GM18498 (cell line): ENCODE measurements around the gene CACNG4.

Source experiments
- ATAC-seq: cut with Tn5 transposase; IDR thresholded peaks from one replicate; pipeline ENCODE4 v1.9.1; 2021; ENCODE audit warnings: mild to moderate bottlenecking, moderate library complexity; ENCODE audit not compliant: unreplicated experiment

CACNG4 gene

GRCh38 chr17:66963909-66964771 lies at the start of gene CACNG4:
Gene CACNG4, plus strand, starts transcription at chr17:66964707. Its CDS starts 205 bp downstream, at chr17:66964912.
- ATAC-seq = no peak

- no peak for ATAC-seq
These were observed 49.3 kb upstream of the CACNG4 start for GRCh38 chr17:66915204-66915611.

- ATAC-seq = no peak
These were observed 48.7 kb upstream of the CACNG4 start for GRCh38 chr17:66915792-66916191.

DNA sequence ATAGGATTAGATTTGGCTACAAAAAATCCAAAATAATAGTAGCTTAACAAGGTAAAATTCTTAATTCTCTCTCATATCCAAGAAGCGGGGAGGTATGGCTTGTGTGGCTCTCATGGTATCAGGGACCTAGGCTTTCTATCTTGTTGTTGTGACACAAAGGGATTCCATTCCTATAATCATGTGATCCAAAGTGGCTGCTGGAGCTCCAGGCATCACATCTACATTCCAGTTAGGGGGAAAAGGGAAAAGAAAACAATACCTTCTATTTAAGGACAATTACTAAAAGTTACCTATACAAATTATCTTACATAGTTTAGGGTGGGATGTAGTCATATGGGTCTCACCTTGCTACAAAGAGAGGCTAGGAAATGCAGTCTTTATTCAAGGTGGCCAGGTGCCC lies 47.6 kb upstream of the CACNG4 start:
- ATAC-seq = no peak

- no peak for ATAC-seq
These were observed 45.6 kb upstream of the CACNG4 start for GRCh38 chr17:66918896-66919295.

- ATAC-seq = no peak
These were observed 44.1 kb upstream of the CACNG4 start for GRCh38 chr17:66920435-66920834.

GRCh38 chr17:66920950-66921349 lies 43.6 kb upstream of the CACNG4 start:
- no peak for ATAC-seq

DNA sequence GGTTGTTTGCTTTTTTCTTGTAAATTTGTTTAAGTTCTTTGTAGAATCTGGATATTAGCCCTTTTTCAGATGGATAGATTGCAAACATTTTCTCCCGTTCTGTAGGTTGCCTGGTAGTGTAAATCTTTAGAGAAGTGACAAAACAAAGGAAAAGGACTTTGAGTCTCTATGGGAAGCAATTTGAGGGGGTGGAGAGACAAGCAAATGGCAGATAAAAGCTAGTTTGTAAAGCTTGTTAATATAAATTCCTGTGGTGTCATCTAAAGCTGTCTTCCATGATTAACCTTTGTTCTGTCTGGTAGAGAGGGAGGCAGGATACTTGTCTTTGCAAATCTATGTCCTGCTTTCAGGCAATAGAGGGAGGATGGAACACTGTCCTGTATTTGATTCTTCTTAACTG lies 40.6 kb upstream of the CACNG4 start:
- ATAC-seq = no peak

DNA sequence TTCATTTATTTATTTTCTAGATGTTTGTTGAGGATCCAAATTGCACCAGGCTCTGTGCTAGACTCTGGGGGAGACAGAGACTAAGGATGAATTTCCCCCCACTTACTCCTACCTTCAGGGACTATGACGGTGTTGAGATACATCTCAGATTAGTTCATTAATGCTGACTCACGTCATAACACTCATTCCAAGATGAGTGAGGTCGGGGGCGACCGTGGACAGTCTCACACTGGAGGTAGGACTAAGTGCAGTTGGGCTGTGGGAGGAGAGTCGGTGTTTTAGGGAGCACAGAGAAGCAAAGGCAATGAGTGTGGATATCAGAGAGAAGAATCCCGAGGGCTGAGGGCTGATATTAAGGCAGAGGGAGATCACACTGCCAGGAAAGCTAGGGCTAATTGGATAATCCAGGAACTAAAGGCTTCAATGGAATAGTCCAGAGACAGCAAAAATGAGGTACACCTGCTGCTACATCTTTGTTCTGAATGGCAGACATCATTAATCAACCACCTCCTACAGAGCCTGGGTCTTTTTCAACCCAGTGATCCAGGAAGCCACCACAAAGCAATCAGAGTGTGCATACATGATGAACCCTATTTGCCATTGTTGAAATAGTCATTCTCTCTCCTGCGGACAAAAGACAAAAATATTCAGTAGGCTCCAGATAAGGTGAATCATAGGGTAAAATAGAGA lies 38.6 kb upstream of the CACNG4 start:
- no peak for ATAC-seq

- ATAC-seq = no peak
These were observed 35.6 kb upstream of the CACNG4 start for GRCh38 chr17:66928949-66929348.

- no peak for ATAC-seq
These were observed 34.9 kb upstream of the CACNG4 start for GRCh38 chr17:66929591-66929990.

DNA sequence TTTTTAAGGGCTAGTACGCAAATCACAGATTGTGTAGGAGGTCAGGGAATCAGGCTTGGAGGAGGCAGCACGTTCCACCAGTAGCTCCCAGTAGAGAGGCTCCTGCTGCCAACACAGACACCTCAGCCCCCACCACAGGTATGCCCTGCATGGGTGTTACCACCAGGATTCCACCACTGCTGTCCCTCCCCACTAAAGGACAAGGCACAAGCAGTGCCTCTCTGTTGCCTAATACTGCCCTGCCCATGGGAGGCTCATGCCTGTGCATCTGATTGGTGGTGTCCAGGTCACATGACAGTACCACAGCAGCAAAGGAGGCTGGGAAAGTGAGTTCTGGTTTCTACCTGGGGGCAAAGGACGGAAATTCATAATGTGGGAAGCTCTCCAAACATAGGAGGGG lies 33.6 kb upstream of the CACNG4 start:
- ATAC-seq = no peak

DNA sequence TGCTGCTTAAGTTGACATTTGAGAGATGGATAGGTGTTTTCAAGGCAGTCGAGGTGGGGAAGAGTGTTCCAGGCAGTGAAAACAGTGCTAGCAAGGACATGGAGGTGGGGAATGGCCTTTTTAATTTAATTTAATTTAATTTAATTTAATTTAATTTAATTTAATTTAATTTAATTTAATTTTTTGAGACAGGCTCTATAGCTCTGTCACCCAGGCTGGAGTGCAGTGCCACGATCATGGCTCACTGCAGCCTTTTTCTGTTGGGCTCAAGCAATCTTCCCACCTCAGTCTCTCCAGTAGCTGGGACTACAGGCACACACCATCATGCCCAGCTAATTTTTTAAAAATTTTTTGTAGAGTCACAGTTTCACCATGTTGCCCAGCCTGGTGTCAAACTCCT lies 32.2 kb upstream of the CACNG4 start:
- no peak for ATAC-seq

- ATAC-seq = no peak
These were observed 30.5 kb upstream of the CACNG4 start for GRCh38 chr17:66934040-66934439.

DNA sequence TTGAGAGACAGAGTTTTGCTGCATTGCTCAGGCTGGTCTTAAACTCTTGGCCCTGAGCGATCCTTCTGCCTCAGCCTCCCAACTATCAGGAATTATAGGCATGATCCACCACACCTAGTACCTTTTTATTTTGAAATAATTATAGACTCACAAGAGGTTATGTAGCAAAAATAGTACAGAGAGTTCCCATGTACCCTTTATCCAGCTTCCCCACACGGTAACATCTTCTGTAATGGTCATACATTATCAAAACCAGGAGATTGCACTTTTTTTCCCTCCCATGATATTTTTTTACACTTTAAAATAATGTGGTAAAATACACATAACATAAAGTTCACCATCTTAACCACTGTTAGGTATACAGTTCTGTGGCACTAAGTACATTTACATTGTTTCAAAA lies 28.8 kb upstream of the CACNG4 start:
- ATAC-seq = no peak

DNA sequence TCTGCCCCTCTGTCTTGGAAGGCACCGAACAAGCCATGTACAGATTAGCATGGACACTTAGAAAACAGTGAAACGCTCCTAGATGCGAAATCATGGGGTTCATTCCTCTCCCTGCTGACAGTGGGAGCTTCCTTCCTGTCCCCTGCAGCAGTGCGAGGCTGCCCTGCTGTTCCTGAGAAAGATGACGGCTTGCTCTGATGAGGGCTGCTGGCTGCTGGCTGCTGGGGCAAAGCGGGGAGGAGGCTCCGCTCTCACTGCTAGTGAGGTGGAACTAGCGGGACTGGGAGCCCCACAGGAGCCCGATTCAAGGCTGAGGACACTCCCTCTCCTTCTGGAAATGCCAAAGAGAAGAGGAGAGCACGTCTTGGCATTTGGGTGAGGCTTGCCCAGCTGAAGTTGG lies 25.9 kb upstream of the CACNG4 start:
- ATAC-seq = no peak

GRCh38 chr17:66939461-66940114 lies 24.9 kb upstream of the CACNG4 start:
- ATAC-seq = no peak

- no peak for ATAC-seq
These were observed 23.3 kb upstream of the CACNG4 start for GRCh38 chr17:66941249-66941648.

DNA sequence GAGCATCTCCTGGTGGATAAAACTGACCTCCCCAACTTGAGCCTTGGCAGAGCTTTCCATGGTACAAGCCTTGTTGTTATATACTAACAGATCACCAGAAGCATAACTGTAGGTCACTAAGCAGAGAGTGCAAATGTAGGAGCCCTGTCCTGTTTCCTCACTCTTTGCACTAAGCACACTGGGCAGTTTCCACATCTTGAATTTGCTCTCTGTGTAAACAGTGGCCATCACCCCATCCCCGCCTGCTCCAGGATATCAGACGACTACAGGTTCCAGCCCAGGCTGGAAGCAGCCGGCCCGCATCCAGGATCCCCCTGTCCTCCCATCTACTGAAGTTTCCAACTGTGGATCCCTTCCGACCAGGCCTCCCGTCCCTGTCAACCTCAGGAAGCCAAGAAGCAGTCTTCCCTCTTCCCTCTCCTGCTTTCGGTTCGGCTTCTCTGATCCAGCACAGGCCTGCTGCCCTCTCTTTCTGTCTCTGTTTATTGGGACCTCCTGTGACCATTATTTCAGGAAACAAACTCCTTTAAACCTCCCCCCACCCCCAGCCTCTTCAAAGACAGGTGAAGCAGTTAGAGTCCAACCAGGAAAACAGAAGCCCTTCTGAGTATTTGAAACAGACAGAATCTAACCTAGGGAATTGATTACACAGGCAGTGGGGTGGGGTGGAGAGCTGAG lies 22.6 kb upstream of the CACNG4 start:
- ATAC-seq = no peak

DNA sequence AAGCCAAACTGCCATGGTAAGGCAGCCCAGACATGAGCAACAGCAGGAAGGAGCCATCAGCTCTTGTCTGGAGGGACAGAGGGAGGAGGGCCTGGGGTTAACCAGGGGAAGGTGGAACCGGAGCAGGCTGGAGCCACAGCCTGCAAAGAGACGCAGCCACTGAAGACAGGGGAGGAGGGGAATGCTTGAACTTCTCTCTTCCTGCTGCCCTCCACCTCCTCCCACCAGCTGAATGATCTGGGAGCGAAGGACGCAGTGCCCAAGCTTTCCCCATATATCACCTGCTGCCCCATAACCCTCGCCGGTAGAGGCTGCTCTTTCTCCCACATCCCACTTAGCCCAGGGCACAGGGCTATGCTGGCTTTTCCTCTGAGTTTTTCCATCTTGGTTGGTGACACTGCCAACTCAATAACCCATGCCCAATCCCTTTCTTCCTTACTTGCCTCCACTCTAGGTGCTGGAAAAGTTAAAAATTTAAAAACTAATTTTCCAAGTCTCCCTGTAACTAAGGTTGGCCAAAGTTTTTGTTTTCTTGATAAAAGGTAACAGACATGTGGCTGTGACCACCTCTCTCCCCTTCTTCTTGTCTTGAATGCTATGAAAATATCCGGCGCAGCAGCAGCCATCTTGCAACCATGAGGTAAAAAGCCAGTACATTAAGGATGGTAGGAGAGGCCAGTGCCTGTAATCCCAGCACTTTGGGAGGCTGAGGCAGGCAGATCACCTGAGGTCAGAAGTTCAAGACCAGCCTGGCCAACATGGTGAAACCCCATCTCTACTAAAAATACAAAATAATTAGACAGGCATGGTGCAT lies 21.8 kb upstream of the CACNG4 start:
- ATAC-seq = no peak
